ENCODE results near the gene POMGNT1. TPM values are rescaled to one million over a fixed set of nuclear protein-coding genes. Genes with fewer than 3 reads are reported as not detected.

The POMGNT1 gene
- total and polyA plus RNA-seq, 2 of the 8 experiments (the other 6 are each of a cell fraction or from before 2014, with no cell fraction given): 28.0 to 40.3 TPM

- TF ChIP-seq CHD7 (IDR thresholded peaks at IDR 0.05; ENCODE audit: insufficient replicate concordance, low read length) (no peak), EP300 (IDR thresholded peaks at IDR 0.05; ENCODE audit: borderline replicate concordance in 1 of 2, low read depth in 2 of 2, low read length in 2 of 2) (peak in 1 of 2 experiments; percentile 16; a peak in 1 of 3 replicates), CTCF (IDR thresholded peaks at IDR 0.05; ENCODE audit: control extremely low read depth in 1 of 3, insufficient read depth in 1 of 3, low read depth in 1 of 3, low read length in 3 of 3) (peak; percentile 62 to 93 (median 87)), YY1 (IDR thresholded peaks at IDR 0.05; ENCODE audit: low read depth, low read length) (peak; percentile 72), NANOG (IDR thresholded peaks at IDR 0.05; ENCODE audit: insufficient read depth, low read depth, low read length, poor library complexity, severe bottlenecking) (no peak)
Observed at GRCh38 chr1:46179138-46180081, 18.8 kb downstream of the POMGNT1 start (continued).
